NOMO-1 treated with DMSO at 0.1 percent for 48 hours (cell line): ENCODE data around the gene PDX1.
A peak's percentile ranks its signal among the peaks of the same experiment; 100 is the strongest.

Source experiments
- DNase-seq: peaks from one replicate; lab custom pipeline; 2025; ENCODE audit not compliant: unreplicated experiment; lab: John Stamatoyannopoulos, UW

The PDX1 gene

GRCh38 chr13:27919934-27920676 is at the start of gene PDX1:
TSS of gene PDX1 (plus strand) at chr13:27920000. CDS start at chr13:27920139, 139 bp downstream.
- no peak for DNase-seq

GRCh38 chr13:27878274-27878673 is 41.5 kb upstream of the PDX1 start:
- DNase-seq: no peak

DNA sequence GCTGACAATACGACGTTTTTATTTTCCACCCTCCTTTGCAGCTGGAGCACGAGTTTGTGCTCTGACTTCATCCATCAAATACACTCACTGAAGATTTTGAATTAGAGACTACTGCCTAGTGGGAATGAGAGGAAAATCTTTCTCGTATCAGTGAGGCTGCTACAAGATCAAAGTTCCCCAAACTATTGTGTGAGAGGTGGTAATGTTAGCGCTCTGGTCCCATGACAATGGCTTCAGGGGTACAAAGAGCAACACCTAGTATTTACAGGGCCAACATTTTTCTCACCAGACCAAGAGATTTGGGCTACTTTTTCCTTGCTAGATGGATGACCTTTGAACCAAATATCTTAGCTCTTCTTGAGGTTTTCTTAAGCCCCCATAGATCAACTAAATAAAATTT is 30.3 kb upstream of the PDX1 start:
- DNase-seq: no peak

GRCh38 chr13:27896726-27897125 is 23.1 kb upstream of the PDX1 start:
- no peak for DNase-seq

DNA sequence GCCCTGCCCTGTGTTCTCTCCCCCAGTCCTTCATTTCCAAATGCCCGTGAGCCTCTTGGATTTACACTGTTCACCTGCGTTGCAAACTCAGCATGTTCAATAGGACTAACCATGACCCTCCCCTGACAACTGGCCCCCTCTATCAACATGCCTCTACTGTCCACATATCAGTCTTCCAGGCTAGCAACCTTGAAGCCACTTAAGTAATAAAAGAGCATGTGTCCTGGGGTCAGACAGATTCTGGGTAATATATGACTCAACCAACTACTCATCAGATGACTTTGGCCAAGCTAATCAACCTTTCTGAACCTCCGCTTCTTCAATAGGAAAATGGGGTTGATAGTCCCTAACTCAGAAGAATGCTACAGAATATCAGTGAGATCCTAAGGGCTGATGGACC is 15.1 kb upstream of the PDX1 start:
- DNase-seq: no peak

DNA sequence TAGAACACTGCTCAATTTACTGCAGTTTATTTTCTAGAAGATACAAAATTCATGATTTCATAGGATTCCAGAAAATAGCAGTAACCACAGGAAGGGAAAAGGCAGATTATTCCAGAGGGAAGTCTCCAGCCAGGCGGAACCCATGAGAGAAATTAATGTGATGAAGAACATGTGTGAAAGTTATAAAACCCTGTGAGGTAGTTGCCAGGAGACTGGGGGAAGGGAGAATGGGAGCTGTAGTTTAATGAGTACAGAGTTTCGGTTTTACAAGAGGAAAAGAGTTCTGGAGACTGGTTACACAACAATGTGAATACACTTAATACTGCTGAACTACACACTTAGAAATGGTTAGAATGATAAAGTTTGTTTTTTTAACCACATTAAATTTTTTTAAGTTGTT is 14.2 kb upstream of the PDX1 start:
- DNase-seq: no peak

DNA sequence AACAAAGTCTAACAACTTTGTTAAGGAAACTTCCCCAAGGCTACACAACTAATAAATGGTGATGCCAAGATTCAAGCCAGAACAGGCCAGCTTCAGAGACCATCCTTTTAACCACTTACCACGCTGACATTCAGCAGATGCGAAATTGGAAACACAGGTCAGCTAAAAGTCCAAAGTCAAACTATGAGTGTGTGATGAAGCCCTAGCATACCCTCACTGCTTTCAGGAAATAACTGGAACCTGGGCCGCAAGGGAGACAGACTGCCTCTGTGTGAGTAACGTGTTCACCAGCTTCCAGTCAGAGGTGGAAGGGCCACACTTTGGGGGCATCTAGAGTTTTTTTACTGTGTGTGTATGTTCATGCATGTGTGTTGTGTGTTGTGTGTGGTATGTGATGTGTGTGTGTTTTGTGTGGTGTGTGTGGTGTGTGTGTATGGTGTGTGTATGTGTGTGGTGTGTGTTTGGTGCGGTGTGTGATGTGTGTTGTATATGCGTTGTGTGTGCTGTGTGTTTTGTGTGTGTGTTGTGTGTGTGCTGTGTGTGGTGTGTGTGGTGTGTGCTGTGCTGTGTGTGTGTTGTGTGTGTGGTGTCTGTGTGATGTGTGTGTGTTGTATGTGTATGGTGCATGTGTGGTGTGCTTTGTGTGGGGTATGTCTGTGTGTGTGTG is 12.5 kb upstream of the PDX1 start:
- DNase-seq: no peak

DNA sequence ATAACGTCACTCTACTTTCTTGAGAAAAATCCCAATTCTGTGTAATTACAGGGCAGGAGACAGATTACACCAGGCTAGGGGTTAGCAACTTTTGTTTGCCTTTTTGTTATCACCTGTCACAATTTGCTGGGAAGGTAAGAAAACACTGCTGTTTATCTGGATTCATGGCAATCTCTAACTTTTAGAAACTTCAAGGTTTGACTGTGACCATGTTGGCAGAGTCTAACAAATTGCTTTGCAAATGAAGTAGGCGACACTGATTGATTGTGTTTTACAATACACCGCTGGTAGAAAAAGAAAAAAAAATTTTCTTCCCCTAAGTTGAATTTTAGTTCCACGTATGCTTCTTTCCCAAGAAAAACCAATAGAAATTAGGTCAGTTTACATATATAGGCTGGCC is 10.4 kb upstream of the PDX1 start:
- DNase-seq: no peak

DNA sequence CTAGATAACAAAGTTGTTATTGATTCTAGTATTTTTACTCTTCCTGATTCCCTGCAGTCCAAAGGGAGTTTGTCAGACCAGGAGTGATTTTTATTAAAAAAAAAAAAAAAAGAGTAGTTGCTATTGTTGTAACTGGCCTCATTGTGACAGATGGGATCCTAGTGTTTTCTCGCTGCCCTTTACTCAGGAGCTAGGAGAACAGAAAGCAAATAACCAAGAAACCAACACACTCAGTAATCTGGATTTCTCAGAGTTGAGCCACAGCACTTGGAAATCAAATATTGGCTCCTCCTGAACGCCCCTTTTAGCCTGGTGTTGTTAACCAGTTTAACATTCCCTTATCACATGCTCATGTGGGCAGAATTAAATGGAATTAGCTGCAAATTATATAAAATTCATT is 8.3 kb upstream of the PDX1 start:
- no peak for DNase-seq

DNA sequence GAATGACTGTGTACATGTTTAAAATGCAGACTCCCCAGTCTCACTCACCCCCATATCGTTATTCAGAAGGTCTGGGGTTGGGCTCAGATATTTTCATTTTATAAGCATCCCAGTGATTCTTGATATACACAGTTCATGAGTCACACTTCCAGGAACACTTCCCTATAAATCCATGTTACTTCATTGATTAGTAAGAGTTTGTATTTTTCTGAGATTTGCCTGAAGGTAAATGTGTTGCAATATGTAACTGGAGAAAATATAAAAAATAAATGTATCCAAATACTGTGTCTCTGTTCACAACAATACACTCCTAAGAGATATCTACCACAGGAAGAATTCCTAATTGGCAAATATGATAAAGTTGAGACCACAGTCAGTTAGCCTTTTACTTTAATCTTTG is 6.6 kb upstream of the PDX1 start:
- no peak for DNase-seq

DNA sequence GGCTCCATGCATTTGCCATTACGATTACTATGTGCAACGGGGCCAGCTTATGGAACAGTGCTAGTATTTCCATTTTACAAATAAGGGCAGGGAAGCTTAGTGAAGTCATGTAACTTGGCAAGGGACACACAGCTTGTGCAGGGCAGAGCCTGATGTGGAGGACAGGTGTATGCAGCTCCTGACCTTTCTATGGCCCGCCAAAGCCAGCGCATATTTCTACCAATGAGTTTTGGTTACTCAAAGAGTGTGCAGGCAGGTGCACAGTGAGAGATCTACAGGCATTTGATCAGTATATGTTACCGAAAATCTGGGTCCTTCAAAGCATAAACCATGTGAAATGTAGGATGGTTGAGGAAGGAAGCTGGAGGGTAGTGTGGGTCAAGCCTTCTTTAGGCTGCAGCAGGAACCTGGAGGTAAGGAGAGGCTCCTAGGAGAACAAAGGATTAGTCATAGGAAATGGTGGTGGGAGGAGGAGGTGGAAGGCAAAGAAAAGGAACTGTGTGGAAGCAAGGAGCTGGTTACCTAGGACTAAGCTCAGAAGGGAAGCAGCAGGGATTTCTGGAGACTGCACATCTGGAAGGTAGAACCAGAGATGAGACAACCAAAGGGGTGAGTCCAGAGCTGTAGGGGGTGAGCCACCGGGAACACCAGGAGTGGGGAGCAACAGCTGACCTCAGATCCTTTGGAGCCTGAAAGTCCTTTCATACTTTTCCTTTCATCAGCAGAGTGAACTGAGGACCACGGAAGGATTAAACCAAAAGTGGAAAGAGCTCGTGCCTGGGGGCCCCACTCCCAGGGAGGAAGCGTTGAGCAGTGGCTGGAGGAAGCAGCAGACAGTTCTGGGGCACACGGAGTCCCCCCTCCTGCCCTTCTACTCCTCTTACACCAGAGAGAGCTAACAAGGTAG is 4.2 kb upstream of the PDX1 start:
- DNase-seq: no peak

DNA sequence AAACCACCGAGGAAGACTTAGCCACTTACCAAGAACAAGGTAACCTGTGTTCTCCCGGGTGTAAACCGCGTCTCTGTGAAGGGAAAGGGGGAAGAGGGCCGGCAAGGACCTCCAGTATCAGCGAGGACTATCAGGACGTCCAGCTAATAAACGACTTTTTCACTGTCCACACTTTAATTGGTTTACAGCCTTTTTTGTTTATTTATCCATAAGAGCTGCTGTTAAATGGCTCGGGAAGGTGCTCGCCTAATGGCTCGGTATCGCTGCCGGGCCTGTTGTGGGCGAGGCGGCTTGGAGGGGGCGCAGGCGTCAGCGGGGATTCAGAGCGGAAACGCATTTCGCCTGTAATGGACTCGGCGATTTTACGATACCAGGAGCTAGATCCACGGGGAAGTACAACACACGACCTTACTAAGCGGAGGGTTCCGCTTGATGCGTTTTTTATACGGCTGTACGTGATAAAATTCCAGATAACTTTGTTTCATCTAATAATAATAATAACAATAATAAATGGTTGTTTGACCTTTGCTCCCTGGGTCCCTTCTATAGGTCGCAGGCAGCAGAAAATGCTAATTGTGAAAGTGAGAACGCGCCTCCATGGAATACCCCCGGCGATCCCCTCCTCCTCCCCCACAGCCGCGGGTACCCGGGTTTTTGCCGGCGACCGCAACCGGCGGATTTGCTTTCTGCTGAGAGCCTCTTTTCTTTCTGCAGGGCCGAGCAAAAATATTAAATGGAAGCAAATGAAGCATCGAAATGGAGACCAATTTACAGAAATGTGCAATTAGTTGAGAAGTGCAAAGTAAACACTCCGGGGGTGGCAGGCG is 2.5 kb upstream of the PDX1 start:
- DNase-seq: no peak

DNA sequence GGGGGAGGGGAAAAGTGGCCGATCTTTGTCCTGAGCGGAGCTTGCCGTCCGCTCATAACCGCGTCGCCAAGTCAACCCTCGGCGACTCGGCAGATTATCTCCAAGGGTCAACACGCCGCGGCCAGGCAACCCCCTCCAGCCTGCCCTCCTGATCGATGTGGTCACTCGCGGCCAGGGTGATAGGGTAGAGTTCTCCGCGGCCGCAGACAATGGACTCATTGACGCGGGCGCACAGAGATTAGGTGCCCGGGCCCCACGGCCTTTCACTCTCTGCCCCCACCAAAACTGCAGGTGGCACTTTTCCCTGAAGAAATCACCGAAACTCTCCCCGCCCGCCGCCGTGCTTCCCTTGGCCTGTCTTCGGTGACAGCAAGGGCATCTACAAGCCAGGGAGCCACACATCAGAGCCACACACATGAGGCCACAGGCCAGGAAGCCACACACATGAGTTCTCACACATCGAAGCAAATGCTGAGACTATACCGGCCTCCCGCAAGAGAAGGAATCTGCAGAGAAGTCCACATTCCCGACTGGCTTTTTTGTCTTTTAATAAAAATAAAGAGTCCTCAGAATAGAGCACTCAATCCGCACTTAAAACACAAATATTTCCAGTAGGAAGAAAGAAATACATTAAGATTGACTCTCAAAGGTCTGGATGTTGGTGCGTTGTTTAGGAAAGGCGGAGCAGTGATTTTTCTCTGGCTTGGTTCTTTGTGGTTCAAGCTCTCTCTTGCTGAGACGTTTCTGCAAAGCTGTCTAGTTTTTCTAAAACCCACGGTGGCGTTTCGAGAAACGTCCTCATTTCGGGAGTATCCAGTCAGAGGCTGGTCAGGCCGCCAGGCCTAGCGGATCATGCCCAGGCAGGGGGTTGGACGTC is 1.5 kb upstream of the PDX1 start:
- no peak for DNase-seq

DNA sequence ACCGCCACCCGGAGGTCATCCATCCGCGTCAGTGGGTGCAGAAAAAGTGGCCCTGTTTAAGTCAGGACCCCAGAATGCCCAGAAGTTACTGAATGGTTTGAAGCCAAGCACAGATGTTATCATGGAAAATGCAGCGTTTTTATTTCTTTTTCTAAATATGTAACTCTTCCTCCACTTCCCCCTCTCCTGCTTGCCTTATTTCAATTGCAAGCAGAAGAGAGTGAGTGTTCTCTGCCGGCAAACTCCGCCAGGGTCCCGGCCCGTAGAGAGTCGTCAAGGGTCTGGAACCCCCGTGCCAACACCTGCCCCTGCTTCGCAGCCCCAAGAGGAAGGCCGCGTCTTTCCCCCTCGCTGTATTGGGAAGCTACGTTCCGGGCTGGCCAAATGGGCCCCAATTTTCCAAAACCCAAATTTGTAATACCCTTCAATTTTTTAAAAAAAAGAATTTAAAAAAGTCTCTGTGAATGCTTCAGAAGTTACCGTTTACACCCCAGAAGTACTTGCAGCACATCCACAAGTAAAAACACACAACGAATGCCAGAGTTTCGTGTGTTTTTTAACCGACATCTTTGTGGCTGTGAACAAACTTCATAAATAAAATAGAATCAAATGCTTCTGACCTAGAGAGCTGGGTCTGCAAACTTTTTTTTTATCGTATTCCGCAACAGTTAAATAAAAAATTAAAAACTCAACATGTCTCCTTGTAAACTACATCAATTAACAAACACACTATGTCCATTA is 712 bp upstream of the PDX1 start:
- DNase-seq: no peak

GRCh38 chr13:27919659-27919933 is 204 bp upstream of the PDX1 start:
- no peak for DNase-seq

GRCh38 chr13:27920677-27921420 is 1.0 kb downstream of the PDX1 start:
- DNase-seq: peak; percentile 33

GRCh38 chr13:27921421-27921960 is 1.7 kb downstream of the PDX1 start:
- DNase-seq: peak; percentile 33
